ENCODE results near the gene LRRC75A.
"Not testable (repeated sequence)": the region's sequence is repeated elsewhere in the genome, so short reads cannot be mapped to it uniquely, and the experiment has no call there.

LRRC75A gene

GRCh38 chr17:16491703-16492612 lies at the start of gene LRRC75A:
LRRC75A (minus strand) TSS chr17:16492193; CDS start chr17:16491990, 203 bp downstream.
- DNase-seq (ENCODE audit: low read depth): peak; percentile 41

- no peak for DNase-seq (ENCODE audit: low read depth)
These were observed 45.1 kb upstream of the LRRC75A start for GRCh38 chr17:16537130-16537458.

GRCh38 chr17:16534236-16534635 lies 42.2 kb upstream of the LRRC75A start:
- no peak for DNase-seq (ENCODE audit: low read depth)

- no peak for DNase-seq (ENCODE audit: low read depth)
These were observed 37.9 kb upstream of the LRRC75A start for GRCh38 chr17:16529906-16530305.

- no peak for DNase-seq (ENCODE audit: low read depth)
These were observed 35.3 kb upstream of the LRRC75A start for GRCh38 chr17:16527298-16527697.

- DNase-seq (ENCODE audit: low read depth): not testable (repeated sequence)
These were observed 33.6 kb upstream of the LRRC75A start for GRCh38 chr17:16525556-16525955.

- peak; percentile 32 for DNase-seq (ENCODE audit: low read depth)
These were observed 29.2 kb upstream of the LRRC75A start for GRCh38 chr17:16521070-16521727.

- no peak for DNase-seq (ENCODE audit: low read depth)
These were observed 27.0 kb upstream of the LRRC75A start for GRCh38 chr17:16519021-16519420.

- no peak for DNase-seq (ENCODE audit: low read depth)
These were observed 25.5 kb upstream of the LRRC75A start for GRCh38 chr17:16517477-16517876.

GRCh38 chr17:16516594-16517051 lies 24.6 kb upstream of the LRRC75A start:
- DNase-seq (ENCODE audit: low read depth): no peak

GRCh38 chr17:16515933-16516332 lies 23.9 kb upstream of the LRRC75A start:
- no peak for DNase-seq (ENCODE audit: low read depth)

- DNase-seq (ENCODE audit: low read depth): no peak
These were observed 21.9 kb upstream of the LRRC75A start for GRCh38 chr17:16513873-16514272.

- no peak for DNase-seq (ENCODE audit: low read depth)
These were observed 20.0 kb upstream of the LRRC75A start for GRCh38 chr17:16512011-16512410.

- DNase-seq (ENCODE audit: low read depth): no peak
These were observed 19.6 kb upstream of the LRRC75A start for GRCh38 chr17:16511593-16511992.

GRCh38 chr17:16507918-16508533 lies 16.0 kb upstream of the LRRC75A start:
- DNase-seq (ENCODE audit: low read depth): no peak

GRCh38 chr17:16506188-16506587 lies 14.2 kb upstream of the LRRC75A start:
- DNase-seq (ENCODE audit: low read depth): no peak

GRCh38 chr17:16504984-16505383 lies 13.0 kb upstream of the LRRC75A start:
- DNase-seq (ENCODE audit: low read depth): no peak

GRCh38 chr17:16496820-16497489 lies 5.0 kb upstream of the LRRC75A start:
- no peak for DNase-seq (ENCODE audit: low read depth)

GRCh38 chr17:16495980-16496819 lies 4.2 kb upstream of the LRRC75A start:
- no peak for DNase-seq (ENCODE audit: low read depth)

GRCh38 chr17:16495561-16495960 lies 3.6 kb upstream of the LRRC75A start:
- no peak for DNase-seq (ENCODE audit: low read depth)

- no peak for DNase-seq (ENCODE audit: low read depth)
These were observed 2.1 kb upstream of the LRRC75A start for GRCh38 chr17:16494059-16494458.
